ENCODE results near the gene INPP5A.
A peak's percentile ranks its signal among the peaks of the same experiment; 100 is the strongest.

The INPP5A gene

DNA sequence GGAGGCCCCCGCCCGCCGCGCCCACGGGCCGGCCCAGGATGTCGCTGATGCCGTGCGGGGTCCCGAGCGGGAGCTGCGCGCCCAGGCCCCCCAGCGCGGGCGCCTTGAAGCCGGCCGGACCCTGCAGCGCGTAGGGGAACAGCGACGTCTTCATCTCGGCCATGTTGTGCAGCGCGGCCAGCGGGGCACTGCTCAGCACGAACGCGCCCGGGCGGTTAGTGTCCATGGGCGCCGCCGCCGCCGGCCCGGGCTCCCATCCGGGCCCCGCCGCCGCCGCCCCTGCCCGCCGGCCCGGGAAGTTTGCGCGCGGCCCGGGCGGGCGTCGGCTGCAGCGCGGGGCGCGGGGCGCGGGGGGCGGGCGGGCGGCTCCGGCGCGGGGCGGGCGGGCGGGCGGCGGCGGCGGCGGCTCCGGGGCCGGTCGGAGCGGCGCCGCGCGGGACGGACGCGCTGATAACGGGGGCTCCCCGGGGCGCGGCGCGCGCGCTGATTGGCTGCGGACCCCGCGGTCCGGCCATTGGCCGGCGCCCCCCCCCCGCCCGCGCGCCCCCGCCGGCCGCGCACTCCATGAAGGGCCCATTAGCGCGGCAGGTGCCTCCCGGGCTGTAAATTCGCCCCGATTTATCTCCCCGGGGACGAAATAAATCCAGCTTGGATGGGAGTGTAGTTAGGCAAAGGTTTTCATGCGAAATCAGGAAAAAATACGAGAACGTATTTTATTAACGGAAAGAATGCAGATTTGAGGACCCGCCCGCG is 248.3 kb downstream of the INPP5A start, which contains the start of gene NKX6-2:
Gene NKX6-2, minus strand, starts transcription at position 425 of the 753 bp plus-strand sequence. Its CDS starts 199 bp downstream, at position 226.
- H3K9ac ChIP-seq (ENCODE audit: low read depth in 1 of 2, low read length in 2 of 2): no peak within 1 kb of the TSS

DNA sequence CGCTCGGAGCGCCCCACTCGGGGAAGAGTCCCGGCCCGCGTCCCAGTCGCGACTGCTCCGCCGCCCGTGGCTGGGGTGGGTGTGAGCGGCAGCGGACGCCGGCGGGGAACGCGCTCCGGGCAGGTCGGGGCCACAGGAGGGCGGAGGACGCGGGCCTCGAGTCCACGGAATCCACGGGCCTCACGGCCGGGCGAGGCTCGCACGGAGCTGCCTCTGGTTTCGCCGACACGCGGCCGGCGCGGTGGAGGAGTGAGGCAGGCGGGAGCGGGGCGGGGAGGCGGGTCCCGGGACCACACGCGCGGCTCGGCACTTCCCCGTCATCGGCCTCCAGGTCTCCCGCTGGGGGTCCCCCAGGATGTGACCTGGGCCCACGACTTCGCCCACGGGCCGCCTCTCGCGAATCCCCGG is 248.9 kb downstream of the INPP5A start:
- no peak overlapping the region for H3K27ac ChIP-seq (ENCODE audit: low read depth in 2 of 2, low read length in 2 of 2)
- H3K9me3 ChIP-seq (ENCODE audit: control insufficient read depth in 2 of 2, low read length in 2 of 2): no peaks in the 10 kb centered on the region
- H3K27me3 ChIP-seq (ENCODE audit: control insufficient read depth in 2 of 2, insufficient read depth in 2 of 2, low read length in 2 of 2): peaks cover 3 to 8% of the 10 kb centered on the region in 2 donors
- peaks cover 3 to 6% of the 10 kb centered on the region in 2 donors for H3K4me1 ChIP-seq (ENCODE audit: control insufficient read depth in 2 of 2, insufficient read depth in 2 of 2, low read length in 2 of 2)
- no peak overlapping the region for H3K9ac ChIP-seq (ENCODE audit: low read depth in 1 of 2, low read length in 2 of 2)
- peak overlapping the region in 1 of 2 donors; percentile 30 for H3K4me3 ChIP-seq (ENCODE audit: low read length in 2 of 2)
- H3K36me3 ChIP-seq (ENCODE audit: control insufficient read depth in 2 of 2, insufficient read depth in 2 of 2, low read length in 2 of 2): peaks cover 3 to 9% of the 10 kb centered on the region in 2 donors

More for the DNA sequence above, 248.3 kb downstream of the INPP5A start, which contains the start of gene NKX6-2:
- peaks cover 4 to 9% of the 10 kb centered on the region in 2 donors for H3K36me3 ChIP-seq (ENCODE audit: control insufficient read depth in 2 of 2, insufficient read depth in 2 of 2, low read length in 2 of 2)
- peak within 1 kb of the TSS in 1 of 2 donors; percentile 30 for H3K4me3 ChIP-seq (ENCODE audit: low read length in 2 of 2)
- peaks cover 3 to 8% of the 10 kb centered on the region in 2 donors for H3K27me3 ChIP-seq (ENCODE audit: control insufficient read depth in 2 of 2, insufficient read depth in 2 of 2, low read length in 2 of 2)
- H3K27ac ChIP-seq (ENCODE audit: low read depth in 2 of 2, low read length in 2 of 2): no peak within 1 kb of the TSS
- no peaks in the 10 kb centered on the region for H3K9me3 ChIP-seq (ENCODE audit: control insufficient read depth in 2 of 2, low read length in 2 of 2)
- peaks cover 3 to 6% of the 10 kb centered on the region in 2 donors for H3K4me1 ChIP-seq (ENCODE audit: control insufficient read depth in 2 of 2, insufficient read depth in 2 of 2, low read length in 2 of 2)

DNA sequence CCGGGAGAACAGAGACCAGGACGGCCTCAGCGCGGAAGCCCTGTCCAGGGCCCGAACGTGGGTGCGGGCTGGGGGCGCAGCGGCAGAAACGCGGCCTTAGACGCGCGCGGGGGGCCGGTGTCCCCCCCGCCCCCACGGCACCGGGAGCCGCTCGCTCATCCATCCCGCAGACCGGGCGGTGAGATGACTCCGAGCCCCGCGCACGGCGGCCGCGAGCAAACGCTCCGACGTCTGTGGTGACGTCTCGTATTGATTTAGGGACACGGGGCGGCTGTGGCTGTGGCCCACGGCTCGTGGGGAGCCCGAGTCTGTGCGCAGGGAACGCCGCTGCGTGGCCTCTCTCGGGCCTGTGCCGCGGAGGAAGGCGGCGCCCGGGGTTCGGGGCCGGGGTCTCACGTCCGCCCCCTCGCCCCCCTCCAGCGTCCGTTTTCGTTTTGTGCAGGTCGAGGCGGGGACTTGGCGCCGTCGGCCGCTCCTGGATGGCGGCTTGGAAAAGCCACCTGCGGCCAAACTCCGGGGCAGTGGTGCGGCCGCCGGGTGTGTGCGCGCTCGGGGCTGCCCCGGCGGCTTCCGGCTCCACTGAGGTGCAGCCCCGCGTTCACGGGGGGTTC is 249.4 kb downstream of the INPP5A start:
- Histone ChIP-seq H3K9me3 (ENCODE audit: control insufficient read depth in 2 of 2, low read length in 2 of 2) (no peaks in the 10 kb centered on the region), H3K9ac (ENCODE audit: low read depth in 1 of 2, low read length in 2 of 2) (no peak overlapping the region), H3K4me3 (ENCODE audit: low read length in 2 of 2) (peak overlapping the region in 1 of 2 donors; percentile 30), H3K27ac (ENCODE audit: low read depth in 2 of 2, low read length in 2 of 2) (no peak overlapping the region), H3K4me1 (ENCODE audit: control insufficient read depth in 2 of 2, insufficient read depth in 2 of 2, low read length in 2 of 2) (peaks cover 3 to 6% of the 10 kb centered on the region in 2 donors), H3K36me3 (ENCODE audit: control insufficient read depth in 2 of 2, insufficient read depth in 2 of 2, low read length in 2 of 2) (peaks cover 0 to 6% of the 10 kb centered on the region in 2 donors), H3K27me3 (ENCODE audit: control insufficient read depth in 2 of 2, insufficient read depth in 2 of 2, low read length in 2 of 2) (peaks cover 3 to 8% of the 10 kb centered on the region in 2 donors)

DNA sequence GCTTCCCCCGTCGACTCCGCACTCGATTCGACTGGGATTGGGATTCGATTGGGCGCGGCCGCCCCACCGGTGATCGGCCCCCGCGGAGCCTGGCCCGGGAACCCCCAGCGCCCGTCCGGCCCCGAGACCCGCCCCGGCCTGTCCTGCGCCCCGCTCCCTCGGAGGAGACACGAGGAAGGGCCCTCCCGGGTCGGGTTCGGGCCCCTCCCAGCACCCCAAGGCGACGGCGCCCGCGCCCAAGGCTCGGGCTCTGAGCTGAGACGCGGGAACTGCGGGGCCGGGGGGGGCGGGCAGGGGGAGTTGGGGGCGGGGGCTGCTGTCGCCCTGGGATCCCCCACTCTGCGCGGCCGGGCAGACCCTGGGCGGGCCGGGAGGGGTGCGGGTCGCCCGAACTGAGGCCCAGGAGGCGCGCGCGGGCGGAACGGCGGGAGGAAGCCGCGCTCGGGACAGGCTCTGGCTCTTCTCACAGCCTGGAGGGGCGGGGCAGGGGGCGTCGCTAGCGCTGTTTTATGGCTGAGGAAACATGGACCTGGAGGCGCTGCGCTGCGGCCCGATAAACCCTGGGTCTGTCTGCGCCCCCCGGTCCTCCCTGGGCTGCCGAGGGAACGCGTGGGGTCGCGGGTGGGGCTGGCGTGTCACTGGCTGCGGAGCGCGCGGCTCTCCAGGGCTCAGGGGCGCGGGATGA is 250.1 kb downstream of the INPP5A start:
- no peak overlapping the region for H3K4me3 ChIP-seq (ENCODE audit: low read length in 2 of 2)

DNA sequence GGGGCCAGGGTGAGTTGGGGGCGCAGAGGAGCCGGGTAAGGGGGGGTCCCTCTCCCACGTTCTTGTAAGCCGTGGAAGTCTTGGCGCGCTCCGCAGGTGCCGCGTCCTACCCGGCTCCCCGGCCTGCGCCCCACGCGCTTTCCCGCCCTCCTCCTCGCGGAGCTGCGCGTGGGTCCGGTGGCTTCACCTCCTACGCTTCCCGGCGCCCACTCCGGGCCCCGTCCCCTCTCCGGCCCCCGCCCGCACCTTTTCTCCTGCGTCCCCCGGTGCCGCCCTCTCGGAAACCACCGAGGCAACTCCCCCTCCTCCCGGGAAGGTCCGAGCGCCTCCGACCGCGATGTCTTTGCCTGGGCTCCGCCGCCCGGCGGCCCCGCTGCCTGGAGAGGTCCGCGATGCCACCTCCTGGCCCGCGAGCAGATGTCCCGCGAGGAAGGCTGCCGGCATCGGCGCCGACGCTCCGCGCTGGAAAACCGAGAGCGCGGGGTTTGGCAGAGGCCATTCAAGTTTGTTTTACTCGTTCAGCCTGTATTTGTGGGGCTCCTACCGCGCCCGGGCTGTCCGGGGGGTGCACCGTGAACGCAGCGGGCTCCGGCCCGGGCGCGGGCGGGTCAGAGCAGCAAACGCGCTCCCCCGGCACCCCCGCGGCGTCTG is 250.7 kb downstream of the INPP5A start:
- H3K27me3 ChIP-seq (ENCODE audit: control insufficient read depth in 2 of 2, insufficient read depth in 2 of 2, low read length in 2 of 2): peaks cover 3 to 8% of the 10 kb centered on the region in 2 donors
- no peak overlapping the region for H3K4me3 ChIP-seq (ENCODE audit: low read length in 2 of 2)
- no peak overlapping the region for H3K27ac ChIP-seq (ENCODE audit: low read depth in 2 of 2, low read length in 2 of 2)
- H3K9ac ChIP-seq (ENCODE audit: low read depth in 1 of 2, low read length in 2 of 2): no peak overlapping the region
- H3K9me3 ChIP-seq (ENCODE audit: control insufficient read depth in 2 of 2, low read length in 2 of 2): no peaks in the 10 kb centered on the region
- H3K36me3 ChIP-seq (ENCODE audit: control insufficient read depth in 2 of 2, insufficient read depth in 2 of 2, low read length in 2 of 2): peaks cover 0 to 3% of the 10 kb centered on the region in 2 donors
- peaks cover 3 to 6% of the 10 kb centered on the region in 2 donors for H3K4me1 ChIP-seq (ENCODE audit: control insufficient read depth in 2 of 2, insufficient read depth in 2 of 2, low read length in 2 of 2)

More for the DNA sequence above, 250.1 kb downstream of the INPP5A start:
- Histone ChIP-seq H3K9me3 (ENCODE audit: control insufficient read depth in 2 of 2, low read length in 2 of 2) (no peaks in the 10 kb centered on the region), H3K9ac (ENCODE audit: low read depth in 1 of 2, low read length in 2 of 2) (no peak overlapping the region), H3K4me1 (ENCODE audit: control insufficient read depth in 2 of 2, insufficient read depth in 2 of 2, low read length in 2 of 2) (peaks cover 3 to 6% of the 10 kb centered on the region in 2 donors), H3K27me3 (ENCODE audit: control insufficient read depth in 2 of 2, insufficient read depth in 2 of 2, low read length in 2 of 2) (peaks cover 3 to 8% of the 10 kb centered on the region in 2 donors), H3K36me3 (ENCODE audit: control insufficient read depth in 2 of 2, insufficient read depth in 2 of 2, low read length in 2 of 2) (peaks cover 0 to 6% of the 10 kb centered on the region in 2 donors), H3K27ac (ENCODE audit: low read depth in 2 of 2, low read length in 2 of 2) (no peak overlapping the region)

DNA sequence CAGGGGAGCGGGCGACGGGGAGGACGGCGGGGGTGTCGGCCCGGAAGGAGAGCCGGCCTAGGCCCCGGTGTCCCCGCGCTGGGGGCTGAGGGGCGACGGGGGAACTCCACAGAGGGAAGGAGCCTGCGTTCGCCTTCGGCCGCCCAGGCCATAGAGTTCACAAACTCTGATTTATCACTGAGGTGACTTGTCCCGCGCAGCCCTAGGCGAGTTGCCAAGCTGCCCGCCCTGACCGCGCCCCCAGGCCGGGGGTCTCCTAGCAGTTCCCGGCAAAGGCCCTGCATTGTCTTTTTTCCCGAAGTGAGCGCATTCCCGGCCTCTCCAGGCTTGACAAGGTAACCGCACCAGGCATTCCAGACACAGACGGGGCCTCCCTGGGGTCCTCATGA is 251.2 kb downstream of the INPP5A start:
- Histone ChIP-seq H3K9ac (ENCODE audit: low read depth in 1 of 2, low read length in 2 of 2) (no peak overlapping the region), H3K27me3 (ENCODE audit: control insufficient read depth in 2 of 2, insufficient read depth in 2 of 2, low read length in 2 of 2) (peaks cover 3 to 8% of the 10 kb centered on the region in 2 donors), H3K9me3 (ENCODE audit: control insufficient read depth in 2 of 2, low read length in 2 of 2) (no peaks in the 10 kb centered on the region), H3K4me1 (ENCODE audit: control insufficient read depth in 2 of 2, insufficient read depth in 2 of 2, low read length in 2 of 2) (peaks cover 3 to 6% of the 10 kb centered on the region in 2 donors), H3K27ac (ENCODE audit: low read depth in 2 of 2, low read length in 2 of 2) (no peak overlapping the region), H3K36me3 (ENCODE audit: control insufficient read depth in 2 of 2, insufficient read depth in 2 of 2, low read length in 2 of 2) (no peaks in the 10 kb centered on the region), H3K4me3 (ENCODE audit: low read length in 2 of 2) (no peak overlapping the region)

DNA sequence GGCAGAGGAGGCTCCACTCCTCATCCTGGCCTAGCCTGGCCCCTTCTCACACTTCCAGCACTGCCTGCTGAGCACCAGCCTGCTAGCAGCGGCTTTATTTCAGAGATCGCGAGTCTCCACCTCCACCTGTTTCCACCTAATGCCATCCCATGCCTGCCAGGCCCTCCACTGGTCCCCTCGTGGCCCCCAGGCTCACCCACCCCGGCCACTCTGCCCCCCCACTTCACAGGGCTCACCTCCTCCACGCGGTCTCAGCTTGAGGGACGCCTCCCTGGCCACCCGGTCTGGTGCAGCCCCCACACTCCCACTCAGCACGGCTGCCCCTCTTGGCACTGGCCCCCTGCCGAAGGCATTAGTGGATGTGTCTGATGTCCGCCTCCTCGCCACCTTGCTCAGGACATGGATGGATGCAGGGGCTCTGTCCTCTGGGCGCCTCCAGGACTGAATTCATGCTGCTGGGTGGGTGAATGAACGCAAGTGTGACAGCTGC is 252.1 kb downstream of the INPP5A start:
- H3K27ac ChIP-seq (ENCODE audit: low read depth in 2 of 2, low read length in 2 of 2): no peak overlapping the region
- no peaks in the 10 kb centered on the region for H3K9me3 ChIP-seq (ENCODE audit: control insufficient read depth in 2 of 2, low read length in 2 of 2)
- H3K4me3 ChIP-seq (ENCODE audit: low read length in 2 of 2): no peak overlapping the region
- H3K36me3 ChIP-seq (ENCODE audit: control insufficient read depth in 2 of 2, insufficient read depth in 2 of 2, low read length in 2 of 2): no peaks in the 10 kb centered on the region
- peaks cover 3 to 6% of the 10 kb centered on the region in 2 donors for H3K4me1 ChIP-seq (ENCODE audit: control insufficient read depth in 2 of 2, insufficient read depth in 2 of 2, low read length in 2 of 2)
- no peak overlapping the region for H3K9ac ChIP-seq (ENCODE audit: low read depth in 1 of 2, low read length in 2 of 2)
- peaks cover 0 to 8% of the 10 kb centered on the region in 2 donors for H3K27me3 ChIP-seq (ENCODE audit: control insufficient read depth in 2 of 2, insufficient read depth in 2 of 2, low read length in 2 of 2)

DNA sequence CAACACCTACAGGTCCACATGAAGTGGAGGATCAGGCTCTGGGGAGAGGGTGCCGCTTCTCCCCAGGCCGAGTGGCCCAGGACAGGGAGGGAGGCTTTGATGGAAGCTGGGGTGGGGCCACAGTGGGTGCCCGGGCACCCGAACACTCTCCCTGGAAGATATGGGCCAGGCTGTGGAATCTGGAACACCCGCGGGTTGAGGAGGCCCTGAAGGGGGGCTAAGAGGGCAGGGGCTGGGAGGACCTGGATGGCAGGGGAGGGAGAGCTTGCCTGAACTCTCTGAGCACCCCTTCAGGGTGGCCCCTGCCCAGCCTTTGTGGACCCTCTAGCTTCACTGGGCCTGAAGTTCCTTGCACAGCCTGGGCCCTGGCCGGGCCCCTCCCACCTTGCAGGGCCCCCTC is 252.9 kb downstream of the INPP5A start:
- H3K36me3 ChIP-seq (ENCODE audit: control insufficient read depth in 2 of 2, insufficient read depth in 2 of 2, low read length in 2 of 2): no peaks in the 10 kb centered on the region

DNA sequence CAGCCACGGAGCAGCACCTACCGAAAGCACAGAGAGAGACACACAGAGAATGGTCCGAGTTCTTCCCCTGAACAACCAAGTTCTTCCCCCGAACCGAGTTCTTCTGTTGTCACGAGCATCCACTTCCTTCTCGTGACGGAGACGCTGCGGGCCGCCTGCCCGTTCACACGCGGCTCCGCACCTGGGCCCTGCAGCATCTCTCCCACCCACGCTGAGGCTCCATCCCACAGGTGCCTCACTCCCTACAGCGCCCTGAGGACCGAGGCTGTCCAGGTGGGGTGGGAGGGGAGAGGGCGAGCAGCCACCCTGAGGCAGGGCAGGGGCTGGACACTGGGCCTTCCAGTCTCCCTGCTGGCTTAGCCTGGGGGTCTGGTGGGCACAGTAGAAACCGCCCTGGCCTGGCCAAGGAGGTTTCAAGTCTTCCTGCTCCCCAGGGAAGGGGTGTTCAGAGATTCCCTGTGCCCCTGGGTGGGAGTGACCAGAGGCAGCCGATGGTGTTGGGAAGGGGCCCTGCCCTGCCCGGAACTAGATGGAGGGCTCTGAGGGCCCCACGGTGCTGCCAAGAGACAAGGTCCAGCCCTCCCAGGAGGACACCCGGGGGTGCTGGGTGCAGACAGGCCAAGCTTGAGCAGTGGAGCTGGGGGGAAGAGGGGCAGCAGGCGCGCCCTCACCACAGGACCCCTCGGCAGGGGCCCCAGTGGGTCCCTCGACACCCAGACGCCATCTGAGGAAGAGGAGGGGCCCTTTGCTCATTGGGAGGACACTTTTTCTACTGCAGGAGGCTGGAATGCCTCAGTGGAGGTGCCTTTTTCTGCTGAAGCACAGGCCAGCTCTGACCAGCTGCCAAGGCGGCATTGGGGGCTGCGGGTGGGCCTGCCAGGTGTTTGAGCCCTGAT is 253.6 kb downstream of the INPP5A start:
- Histone ChIP-seq H3K27ac (ENCODE audit: low read depth in 2 of 2, low read length in 2 of 2) (no peak overlapping the region), H3K27me3 (ENCODE audit: control insufficient read depth in 2 of 2, insufficient read depth in 2 of 2, low read length in 2 of 2) (peaks cover 0 to 8% of the 10 kb centered on the region in 2 donors), H3K9ac (ENCODE audit: low read depth in 1 of 2, low read length in 2 of 2) (no peak overlapping the region)

More for the DNA sequence above, 252.9 kb downstream of the INPP5A start:
- no peak overlapping the region for H3K9ac ChIP-seq (ENCODE audit: low read depth in 1 of 2, low read length in 2 of 2)
- no peak overlapping the region for H3K27ac ChIP-seq (ENCODE audit: low read depth in 2 of 2, low read length in 2 of 2)
- no peaks in the 10 kb centered on the region for H3K9me3 ChIP-seq (ENCODE audit: control insufficient read depth in 2 of 2, low read length in 2 of 2)
- peaks cover 3 to 6% of the 10 kb centered on the region in 2 donors for H3K4me1 ChIP-seq (ENCODE audit: control insufficient read depth in 2 of 2, insufficient read depth in 2 of 2, low read length in 2 of 2)
- H3K27me3 ChIP-seq (ENCODE audit: control insufficient read depth in 2 of 2, insufficient read depth in 2 of 2, low read length in 2 of 2): peaks cover 0 to 8% of the 10 kb centered on the region in 2 donors
- no peak overlapping the region for H3K4me3 ChIP-seq (ENCODE audit: low read length in 2 of 2)

More for the DNA sequence above, 253.6 kb downstream of the INPP5A start:
- Histone ChIP-seq H3K4me3 (ENCODE audit: low read length in 2 of 2) (no peak overlapping the region), H3K4me1 (ENCODE audit: control insufficient read depth in 2 of 2, insufficient read depth in 2 of 2, low read length in 2 of 2) (peaks cover 3 to 6% of the 10 kb centered on the region in 2 donors), H3K36me3 (ENCODE audit: control insufficient read depth in 2 of 2, insufficient read depth in 2 of 2, low read length in 2 of 2) (no peaks in the 10 kb centered on the region), H3K9me3 (ENCODE audit: control insufficient read depth in 2 of 2, low read length in 2 of 2) (no peaks in the 10 kb centered on the region)
